Measurements from ENCODE around the gene PLIN5. TPM values are rescaled to one million over a fixed set of nuclear protein-coding genes. Genes with fewer than 3 reads are reported as not detected.
"Not testable (repeated sequence)": the region's sequence is repeated elsewhere in the genome, so short reads cannot be mapped to it uniquely, and the experiment has no call there.

PLIN5 gene
- polyA plus RNA-seq, 6 donors from 2014 or later, result 0.52 TPM; not detected in 5

- peak overlapping the region in 1 of 6 donors; percentile 19 for H3K27ac Mint-ChIP-seq
- peaks cover 0 to 2% (median 0%) of the 10 kb centered on the region in 7 donors for H3K9me3 Mint-ChIP-seq
- no peak overlapping the region for H3K4me3 Mint-ChIP-seq
- H3K4me1 Mint-ChIP-seq, result peaks cover 6 to 10% (median 8%) of the 10 kb centered on the region in 3 donors
- peaks cover 10 to 41% (median 11%) of the 10 kb centered on the region in 3 donors for H3K27me3 Mint-ChIP-seq
- DNase-seq, result no peak
- H3K36me3 Mint-ChIP-seq, result no peaks in the 10 kb centered on the region
- no peak for ATAC-seq (ENCODE audit: low read depth in 2 of 2)
Observed at GRCh38 chr19:4533835-4534424, 1.1 kb downstream of the PLIN5 start.

GRCh38 chr19:4533334-4533733 lies 1.7 kb downstream of the PLIN5 start:
- no peak for DNase-seq
- H3K27ac Mint-ChIP-seq, result peak overlapping the region in 1 of 6 donors; percentile 19
- peaks cover 0 to 2% (median 0%) of the 10 kb centered on the region in 7 donors for H3K9me3 Mint-ChIP-seq
- no peak overlapping the region for H3K4me3 Mint-ChIP-seq
- H3K36me3 Mint-ChIP-seq, result no peaks in the 10 kb centered on the region
- ATAC-seq (ENCODE audit: low read depth in 2 of 2), result no peak
- H3K4me1 Mint-ChIP-seq, result peaks cover 6 to 10% (median 8%) of the 10 kb centered on the region in 3 donors
- peaks cover 8 to 36% (median 9%) of the 10 kb centered on the region in 3 donors for H3K27me3 Mint-ChIP-seq

GRCh38 chr19:4531562-4532165 lies 3.4 kb downstream of the PLIN5 start:
- Mint-ChIP-seq H3K4me1 (peaks cover 6 to 10% (median 8%) of the 10 kb centered on the region in 3 donors), H3K36me3 (no peaks in the 10 kb centered on the region), H3K9me3 (peaks cover 0 to 2% (median 0%) of the 10 kb centered on the region in 7 donors), H3K27me3 (peaks cover 8 to 29% (median 9%) of the 10 kb centered on the region in 3 donors), H3K27ac (peak overlapping the region in 1 of 6 donors; percentile 33), H3K4me3 (no peak overlapping the region)
- DNase-seq (no peak), ATAC-seq (ENCODE audit: low read depth in 2 of 2) (no peak)

GRCh38 chr19:4529924-4530522 lies 5.0 kb downstream of the PLIN5 start:
- Mint-ChIP-seq H3K27ac (no peak overlapping the region), H3K4me1 (peaks cover 0 to 3% (median 0%) of the 10 kb centered on the region in 3 donors), H3K27me3 (peaks cover 0 to 21% (median 5%) of the 10 kb centered on the region in 3 donors), H3K9me3 (no peaks in the 10 kb centered on the region), H3K4me3 (peak overlapping the region in 1 of 8 donors; percentile 66), H3K36me3 (no peaks in the 10 kb centered on the region)
- DNase-seq (no peak), ATAC-seq (ENCODE audit: low read depth in 2 of 2) (no peak)

- H3K4me3 Mint-ChIP-seq, result no peak overlapping the region
- ATAC-seq (ENCODE audit: low read depth in 2 of 2) (no peak), DNase-seq (no peak)
- H3K36me3 Mint-ChIP-seq, result no peaks in the 10 kb centered on the region
- no peaks in the 10 kb centered on the region for H3K9me3 Mint-ChIP-seq
- peaks cover 0 to 3% (median 0%) of the 10 kb centered on the region in 3 donors for H3K4me1 Mint-ChIP-seq
- H3K27ac Mint-ChIP-seq, result no peak overlapping the region
- H3K27me3 Mint-ChIP-seq, result peaks cover 0 to 14% (median 5%) of the 10 kb centered on the region in 3 donors
Observed at GRCh38 chr19:4528843-4529242, 6.2 kb downstream of the PLIN5 start.

- not testable (repeated sequence) for H3K36me3 Mint-ChIP-seq; ATAC-seq (ENCODE audit: low read depth in 2 of 2); H3K27ac Mint-ChIP-seq; H3K4me1 Mint-ChIP-seq; H3K27me3 Mint-ChIP-seq; H3K4me3 Mint-ChIP-seq; H3K9me3 Mint-ChIP-seq; DNase-seq
Observed at GRCh38 chr19:4527377-4527776, 7.6 kb downstream of the PLIN5 start.

GRCh38 chr19:4525563-4526002 lies 9.4 kb downstream of the PLIN5 start:
- no peaks in the 10 kb centered on the region for H3K9me3 Mint-ChIP-seq
- H3K27me3 Mint-ChIP-seq, result peaks cover 0 to 4% (median 0%) of the 10 kb centered on the region in 3 donors
- H3K4me3 Mint-ChIP-seq, result no peak overlapping the region
- DNase-seq (no peak), ATAC-seq (ENCODE audit: low read depth in 2 of 2) (no peak)
- no peaks in the 10 kb centered on the region for H3K4me1 Mint-ChIP-seq
- peak overlapping the region in 1 of 6 donors; percentile 33 for H3K27ac Mint-ChIP-seq
- no peaks in the 10 kb centered on the region for H3K36me3 Mint-ChIP-seq

GRCh38 chr19:4524808-4525562 lies 10.0 kb downstream of the PLIN5 start:
- Mint-ChIP-seq H3K27me3 (peaks cover 0 to 4% (median 2%) of the 10 kb centered on the region in 3 donors), H3K36me3 (no peaks in the 10 kb centered on the region), H3K4me1 (no peaks in the 10 kb centered on the region), H3K4me3 (no peak overlapping the region), H3K27ac (peak overlapping the region in 2 of 6 donors; percentile 33 to 54), H3K9me3 (peaks cover 0 to 2% (median 0%) of the 10 kb centered on the region in 7 donors)
- ATAC-seq (ENCODE audit: low read depth in 2 of 2) (peak; percentile 72 to 79), DNase-seq (peak; percentile 43)

- no peaks in the 10 kb centered on the region for H3K4me1 Mint-ChIP-seq
- ATAC-seq (ENCODE audit: low read depth in 2 of 2) (no peak), DNase-seq (no peak)
- H3K27me3 Mint-ChIP-seq, result peaks cover 4 to 10% (median 5%) of the 10 kb centered on the region in 3 donors
- H3K36me3 Mint-ChIP-seq, result no peaks in the 10 kb centered on the region
- H3K4me3 Mint-ChIP-seq, result no peak overlapping the region
- no peak overlapping the region for H3K27ac Mint-ChIP-seq
- peaks cover 0 to 4% (median 0%) of the 10 kb centered on the region in 7 donors for H3K9me3 Mint-ChIP-seq
Observed at GRCh38 chr19:4523306-4524110, 11.5 kb downstream of the PLIN5 start.

GRCh38 chr19:4522291-4523002 lies 12.6 kb downstream of the PLIN5 start:
- Mint-ChIP-seq H3K4me1 (no peaks in the 10 kb centered on the region), H3K36me3 (no peaks in the 10 kb centered on the region), H3K27me3 (peaks cover 4 to 11% (median 7%) of the 10 kb centered on the region in 3 donors), H3K4me3 (no peak overlapping the region), H3K9me3 (peaks cover 0 to 4% (median 0%) of the 10 kb centered on the region in 7 donors), H3K27ac (no peak overlapping the region)
- no peak for DNase-seq
- ATAC-seq (ENCODE audit: low read depth in 2 of 2), result no peak

GRCh38 chr19:4521888-4522242 lies 13.2 kb downstream of the PLIN5 start:
- H3K9me3 Mint-ChIP-seq, result peaks cover 0 to 4% (median 0%) of the 10 kb centered on the region in 7 donors
- no peak overlapping the region for H3K4me3 Mint-ChIP-seq
- H3K27ac Mint-ChIP-seq, result no peak overlapping the region
- peaks cover 4 to 11% (median 7%) of the 10 kb centered on the region in 3 donors for H3K27me3 Mint-ChIP-seq
- no peaks in the 10 kb centered on the region for H3K4me1 Mint-ChIP-seq
- no peak for DNase-seq
- ATAC-seq (ENCODE audit: low read depth in 2 of 2), result no peak
- no peaks in the 10 kb centered on the region for H3K36me3 Mint-ChIP-seq

GRCh38 chr19:4521170-4521887 lies 13.7 kb downstream of the PLIN5 start:
- peaks cover 4 to 11% (median 7%) of the 10 kb centered on the region in 3 donors for H3K27me3 Mint-ChIP-seq
- DNase-seq, result no peak
- no peaks in the 10 kb centered on the region for H3K4me1 Mint-ChIP-seq
- no peak overlapping the region for H3K27ac Mint-ChIP-seq
- H3K9me3 Mint-ChIP-seq, result peaks cover 0 to 4% (median 0%) of the 10 kb centered on the region in 7 donors
- ATAC-seq (ENCODE audit: low read depth in 2 of 2), result no peak
- no peak overlapping the region for H3K4me3 Mint-ChIP-seq
- H3K36me3 Mint-ChIP-seq, result no peaks in the 10 kb centered on the region

All from naive B cell (primary cell).